GM23338 (cell line): ENCODE data around the gene CAMKV. TPM values are rescaled to one million over a fixed set of nuclear protein-coding genes. Genes with fewer than 3 reads are reported as not detected.

Experiments used
- ATAC-seq: fragments of 200-7000 bp; cut with Tn5 transposase; 3 replicates; pipeline ENCODE4 v1.9.1; 2020
- DNase-seq: peaks from one replicate; pipeline ENCODE4 v3.0.0-alpha.2; 2015; ENCODE audit warnings: low spot score
- H2AFZ ChIP-seq: fragments of 200-600 bp; sonication (generic); 2 replicates; pipeline ENCODE4 v1.8.0; 2016; ENCODE audit warnings: antibody characterized with exemption, mild to moderate bottlenecking, moderate library complexity
- H3F3A ChIP-seq: fragments of 200-600 bp; sonication (generic); replicated peaks from 2 replicates; pipeline ENCODE4 v1.8.0; 2017; ENCODE audit warnings: antibody characterized with exemption, mixed run types, low read depth
- H3K27ac ChIP-seq: fragments of 200-600 bp; sonication (generic); 2 replicates; pipeline ENCODE4 v1.6.1; 2016; ENCODE audit warnings: low read depth
- H3K27me3 ChIP-seq: fragments of 200-600 bp; sonication (generic); 2 replicates; pipeline ENCODE4 v1.8.0; 2016; ENCODE audit warnings: mild to moderate bottlenecking, mixed run types, moderate library complexity; ENCODE audit not compliant: insufficient read depth
- H3K36me3 ChIP-seq: fragments of 200-600 bp; sonication (generic); 2 replicates; pipeline ENCODE4 v1.8.0; 2016; ENCODE audit warnings: mild to moderate bottlenecking; ENCODE audit not compliant: insufficient read depth
- H3K4me1 ChIP-seq: fragments of 200-600 bp; sonication (generic); 2 replicates; pipeline ENCODE4 v1.8.0; 2016; ENCODE audit warnings: mild to moderate bottlenecking, moderate library complexity; ENCODE audit not compliant: insufficient read depth
- H3K4me2 ChIP-seq: fragments of 200-600 bp; sonication (generic); 2 replicates; pipeline ENCODE4 v1.7.1; 2017; ENCODE audit warnings: mixed run types
- H3K4me3 ChIP-seq: fragments of 200-600 bp; sonication (generic); 2 replicates; pipeline ENCODE4 v1.6.1; 2016; ENCODE audit warnings: mixed run types
- H3K79me2 ChIP-seq: fragments of 200-600 bp; sonication (generic); replicated peaks from 2 replicates; pipeline ENCODE4 v1.8.0; 2017; ENCODE audit warnings: mild to moderate bottlenecking; ENCODE audit not compliant: insufficient read depth
- H3K9me2 ChIP-seq: fragments of 200-600 bp; sonication (generic); 2 replicates; pipeline ENCODE4 v1.8.0; 2017; ENCODE audit not compliant: insufficient read depth
- H4K20me1 ChIP-seq: fragments of 200-600 bp; sonication (generic); replicated peaks from 2 replicates; pipeline ENCODE4 v1.8.0; 2017; ENCODE audit warnings: mild to moderate bottlenecking; ENCODE audit not compliant: insufficient read depth
- H3K27ac Mint-ChIP-seq: 2 replicates; pipeline ENCODE4 v1.8.0; 2020; ENCODE audit warnings: inconsistent platforms, mild to moderate bottlenecking, moderate library complexity, mixed read lengths
- H3K27me3 Mint-ChIP-seq: 3 replicates; pipeline ENCODE4 v1.8.0; 2022; ENCODE audit warnings: low read depth, mild to moderate bottlenecking, moderate library complexity, mixed read lengths, inconsistent platforms; ENCODE audit not compliant: insufficient read depth, poor library complexity
- H3K36me3 Mint-ChIP-seq: 3 replicates; pipeline ENCODE4 v1.8.0; 2021; ENCODE audit warnings: low read depth, mild to moderate bottlenecking, inconsistent platforms, moderate library complexity, mixed read lengths
- H3K4me1 Mint-ChIP-seq: 3 replicates; pipeline ENCODE4 v1.8.0; 2020; ENCODE audit warnings: mild to moderate bottlenecking, inconsistent platforms, mixed read lengths
- H3K4me3 Mint-ChIP-seq: 3 replicates; pipeline ENCODE4 v1.8.0; 2021; ENCODE audit warnings: moderate library complexity, mild to moderate bottlenecking, inconsistent platforms, mixed read lengths
- H3K9me3 Mint-ChIP-seq: 3 replicates; pipeline ENCODE4 v1.8.0; 2020; ENCODE audit warnings: moderate library complexity, mild to moderate bottlenecking, inconsistent platforms, mixed read lengths
- CTCF ChIP-seq, 2 experiments: fragments of 200-600 bp in 1 of 2; sonication (generic) in 1 of 2; conservative IDR thresholded peaks; 2 replicates each; pipeline versions ENCODE4 v1.5.1 to v1.6.1; 2016 to 2017; ENCODE audit warnings: antibody characterized with exemption in 2 of 2, low read depth in 2 of 2, mild to moderate bottlenecking in 2 of 2, moderate library complexity in 1 of 2
- ETS1 ChIP-seq: IDR thresholded peaks from 2 replicates; pipeline ENCODE4 v1.6.1; 2016; ENCODE audit warnings: antibody characterized with exemption
- EZH2phosphoT487 ChIP-seq: fragments of 200-600 bp; sonication (generic); IDR thresholded peaks from one replicate; pipeline ENCODE4 v1.8.1; 2018; ENCODE audit warnings: antibody characterized with exemption; ENCODE audit not compliant: unreplicated experiment
- POLR2AphosphoS5 ChIP-seq: IDR thresholded peaks from 2 replicates; pipeline ENCODE4 v1.6.1; 2016; ENCODE audit warnings: antibody characterized with exemption, low read depth
- ZNF114 ChIP-seq: fragments of 250-450 bp; sonication (Bioruptor Pico); IDR thresholded peaks from 2 replicates; pipeline ENCODE4 v1.5.0; 2020; ENCODE audit warnings: mild to moderate bottlenecking, moderate library complexity
- ZNF331 ChIP-seq: fragments of 250-450 bp; sonication (Bioruptor Pico); IDR thresholded peaks from 2 replicates; pipeline ENCODE4 v1.5.0; 2020; ENCODE audit warnings: low read depth, mild to moderate bottlenecking, moderate library complexity
- ZNF462 ChIP-seq: fragments of 250-450 bp; sonication (Bioruptor Pico); IDR thresholded peaks from 2 replicates; pipeline ENCODE4 v1.5.0; 2020; ENCODE audit warnings: mild to moderate bottlenecking, moderate library complexity
- polyA plus RNA-seq: library from polyadenylated mRNA; unstranded; fragments of >200 nt; fragmentation: Nextera tagmentation; extraction: Ambion mirVana; gene quantifications from 2 replicates; pipeline ENCODE4 v1.2.1, GENCODE V29; 2016
- total RNA-seq: library from RNA; depleted of rRNA; stranded (reverse); fragments of >200 nt; shearing (Covaris generic); gene quantifications from 2 replicates; pipeline ENCODE4 v1.2.3, GENCODE V29; 2014

CAMKV gene
- total and polyA plus RNA-seq, 2 experiments from 2014 or later, result 38.3 to 80.1 TPM

GRCh38 chr3:49865198-49865784 lies 4.4 kb downstream of the CAMKV start:
- no peak for TF ChIP-seq EZH2phosphoT487
- no peak for TF ChIP-seq ZNF114
- TF ChIP-seq ETS1, result no peak
- TF ChIP-seq ZNF331 (CRISPR knock-in tag), result no peak
- TF ChIP-seq CTCF (conservative IDR thresholded peaks at IDR 0.05; ENCODE audit: low read depth in 2 of 2), result no peak
- no peak for TF ChIP-seq POLR2AphosphoS5
- no peak for TF ChIP-seq ZNF462 (CRISPR knock-in tag)
- H3K4me1 ChIP-seq, result peaks cover 42% of the 10 kb centered on the region
- H3K4me3 ChIP-seq, result no peak overlapping the region
- H4K20me1 ChIP-seq, result peaks cover 5% of the 10 kb centered on the region; the same call in 1 of the 2 replicates
- peaks cover 57% of the 10 kb centered on the region for H3K79me2 ChIP-seq
- no peaks in the 10 kb centered on the region for H3K27me3 ChIP-seq
- 0 out of 2 replicates have a peak overlapping the region, but pooled peaks have one; percentile 39 for H3K27ac ChIP-seq
- Mint-ChIP-seq H3K36me3 (peaks cover 7% of the 10 kb centered on the region), H3K27ac (no peak overlapping the region), H3K4me1 (peaks cover 47% of the 10 kb centered on the region), H3K9me3 (no peaks in the 10 kb centered on the region), H3K4me3 (no peak overlapping the region), H3K27me3 (peaks cover 13% of the 10 kb centered on the region)
- ATAC-seq, result no peak
- no peaks in the 10 kb centered on the region; the same call in 1 of the 2 replicates for H3K36me3 ChIP-seq
- DNase-seq, result no peak
- 0 out of 2 replicates have a peak, but pooled peaks cover 8% of the 10 kb centered on the region for H3F3A ChIP-seq
- H3K9me2 ChIP-seq, result no peaks in the 10 kb centered on the region
- H2AFZ ChIP-seq, result no peak overlapping the region
- H3K4me2 ChIP-seq, result no peak overlapping the region
